Endometrium (tissue), 2 donors: ENCODE measurements around the gene LRRC66.

Experiments
- FAIRE-seq: peaks from 2 replicates; lab custom pipeline; 2012; peaks lifted over from hg19 to GRCh38; lab: Jason Lieb, UNC
- donor health status: control.
- donor health status: control.

The LRRC66 gene

DNA sequence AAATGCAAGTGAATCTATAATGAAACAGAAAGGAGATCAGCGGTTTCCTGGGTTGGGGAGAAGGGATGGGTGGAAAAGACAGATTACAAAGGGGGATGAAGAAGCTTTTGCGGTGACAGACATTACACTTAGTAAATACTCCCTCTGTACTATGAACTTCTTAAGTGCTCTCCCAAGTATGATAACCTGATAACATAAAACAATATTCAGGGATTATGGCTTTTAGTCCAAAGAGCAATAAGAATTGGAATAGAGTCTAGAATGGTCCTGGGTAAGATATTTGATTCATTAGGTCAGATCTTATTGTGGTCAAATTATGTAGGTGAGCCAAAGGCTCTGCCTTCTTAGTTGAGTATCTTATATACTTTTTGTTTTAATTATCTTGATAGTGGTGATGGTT is 9.2 kb downstream of the LRRC66 start:
- no peak for FAIRE-seq

DNA sequence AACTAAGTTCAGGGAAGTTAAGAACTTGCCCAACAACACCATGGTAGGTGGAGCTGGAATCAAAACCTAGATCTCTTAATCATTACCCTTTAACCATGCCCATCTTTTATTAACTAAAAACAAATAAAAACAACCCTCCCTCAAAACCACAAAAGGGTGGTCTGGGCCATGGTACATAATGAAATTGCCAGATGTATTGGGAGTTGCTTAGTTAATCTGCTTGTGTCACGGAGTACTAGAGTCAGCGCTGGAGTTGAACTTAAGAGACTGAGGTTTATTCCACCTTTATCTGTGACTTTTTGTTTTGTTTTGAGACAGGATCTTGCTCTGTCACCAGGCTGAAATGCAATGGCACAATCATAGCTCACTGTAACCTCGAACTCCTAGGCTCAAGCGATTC is 13.3 kb downstream of the LRRC66 start:
- no peak for FAIRE-seq

DNA sequence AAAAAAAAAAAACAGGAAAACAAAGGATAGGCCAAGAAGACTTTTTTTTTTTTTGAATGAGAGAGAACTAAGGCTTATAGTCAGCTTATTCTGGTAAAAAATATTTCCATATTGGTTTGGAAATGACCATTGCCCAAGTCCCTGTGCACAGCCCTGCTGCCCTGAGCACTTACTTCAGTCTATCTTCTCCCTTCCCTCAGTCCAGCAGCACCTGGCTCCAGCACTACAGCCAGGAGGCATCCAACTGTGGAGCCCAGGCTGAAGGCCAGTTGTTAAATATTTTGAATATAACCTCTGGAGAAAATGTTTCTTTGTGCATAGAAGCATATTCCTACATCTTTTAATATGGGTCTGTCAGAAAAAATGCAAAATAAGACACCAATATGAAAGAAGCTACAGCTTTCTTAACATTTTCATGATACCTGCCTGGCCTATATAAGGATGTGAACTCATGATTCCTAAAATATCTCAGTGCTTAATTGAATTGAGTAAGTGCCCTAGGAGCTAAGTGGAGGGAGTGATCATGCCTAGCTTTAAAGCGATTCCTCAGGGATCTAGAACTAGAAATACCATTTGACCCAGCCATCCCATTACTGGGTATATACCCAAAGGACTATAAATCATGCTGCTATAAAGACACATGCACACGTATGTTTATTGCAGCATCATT is 14.4 kb downstream of the LRRC66 start:
- no peak for FAIRE-seq

GRCh38 chr4:52004414-52004813 is 15.7 kb downstream of the LRRC66 start:
- FAIRE-seq = no peak

DNA sequence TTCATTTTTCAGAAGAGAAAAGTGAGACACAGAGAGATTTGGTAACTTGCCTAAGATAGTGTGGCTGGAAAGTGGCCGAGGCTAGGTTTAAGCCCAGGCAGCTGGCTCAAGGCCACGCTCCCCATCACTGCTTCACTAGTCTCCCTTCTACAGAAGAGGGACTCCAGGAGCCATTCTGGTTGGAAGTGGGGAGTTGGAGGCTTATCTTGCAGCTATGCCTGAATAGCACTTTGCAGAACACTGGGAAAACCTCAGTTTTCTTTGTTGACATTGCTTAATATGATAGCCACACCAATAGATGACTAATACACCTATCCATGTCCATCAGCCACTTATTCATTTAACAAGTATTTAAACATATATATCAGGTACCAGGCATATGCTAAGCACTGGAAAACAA is 18.5 kb downstream of the LRRC66 start:
- FAIRE-seq = no peak

- no peak for FAIRE-seq
Measured at GRCh38 chr4:51999250-51999649, 20.9 kb downstream of the LRRC66 start.

- no peak for FAIRE-seq
Measured at GRCh38 chr4:51998837-51999236, 21.3 kb downstream of the LRRC66 start.

GRCh38 chr4:51997647-51998046 is 22.5 kb downstream of the LRRC66 start:
- no peak for FAIRE-seq

DNA sequence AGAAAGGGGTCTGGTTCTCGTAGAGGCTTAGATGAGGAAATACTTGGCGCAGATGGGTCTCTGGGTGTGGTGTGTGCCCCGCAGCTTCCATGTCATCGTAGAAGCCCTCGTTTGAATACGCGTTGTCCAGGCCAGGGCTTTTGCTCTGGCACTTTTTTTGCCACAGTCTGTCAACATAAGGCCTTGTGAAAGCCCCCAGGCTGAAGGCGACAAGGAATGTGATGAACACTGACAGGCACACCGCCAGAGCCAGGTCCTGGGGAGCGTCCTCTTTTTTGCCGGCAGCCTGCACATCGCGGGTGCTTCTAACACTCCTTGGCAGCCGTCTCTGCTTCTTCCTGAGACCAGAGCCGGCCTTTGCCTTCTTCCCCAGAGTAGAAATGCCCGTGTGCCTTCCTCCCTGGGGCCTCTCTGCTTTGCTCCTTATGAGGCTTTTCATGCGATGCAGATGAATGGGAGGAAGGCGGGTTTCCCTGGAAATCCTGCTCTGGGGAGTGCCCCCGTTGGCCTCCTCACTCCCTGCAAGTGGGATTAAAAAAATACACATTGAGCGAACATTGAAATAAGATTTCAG is 24.4 kb downstream of the LRRC66 start:
- FAIRE-seq = no peak

DNA sequence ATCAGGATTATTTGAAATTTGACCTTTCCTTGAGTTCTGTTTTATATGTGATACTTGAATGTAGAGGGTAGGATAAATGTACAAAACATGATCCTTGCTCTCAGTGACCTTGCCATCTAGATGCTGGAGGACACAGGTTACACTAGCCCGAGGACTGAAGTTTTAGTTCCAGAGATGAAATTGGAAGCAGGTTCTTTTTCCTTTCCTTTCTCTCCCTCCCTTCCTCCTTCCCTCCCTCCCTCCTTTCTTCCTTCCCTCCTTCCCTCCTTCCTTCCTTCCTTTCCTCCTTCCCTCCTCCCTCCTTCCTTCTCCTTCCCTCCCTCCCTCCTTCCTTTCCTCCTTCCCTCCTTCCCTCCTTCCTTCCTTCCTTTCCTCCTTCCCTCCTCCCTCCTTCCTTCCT is 54.3 kb downstream of the LRRC66 start:
- no peak for FAIRE-seq

- FAIRE-seq = no peak
Measured at GRCh38 chr4:51963841-51964517, 56.2 kb downstream of the LRRC66 start.

GRCh38 chr4:51960486-51960885 is 59.7 kb downstream of the LRRC66 start:
- FAIRE-seq = no peak

- no peak for FAIRE-seq
Measured at GRCh38 chr4:51958199-51958968, 61.8 kb downstream of the LRRC66 start.
